ENCODE results near the gene SUSD2. TPM values are rescaled to one million over a fixed set of nuclear protein-coding genes. Genes with fewer than 3 reads are reported as not detected.

SUSD2 gene
- total and polyA plus RNA-seq, 2 donors from 2014 or later: 14.8 to 25.2 TPM

DNA sequence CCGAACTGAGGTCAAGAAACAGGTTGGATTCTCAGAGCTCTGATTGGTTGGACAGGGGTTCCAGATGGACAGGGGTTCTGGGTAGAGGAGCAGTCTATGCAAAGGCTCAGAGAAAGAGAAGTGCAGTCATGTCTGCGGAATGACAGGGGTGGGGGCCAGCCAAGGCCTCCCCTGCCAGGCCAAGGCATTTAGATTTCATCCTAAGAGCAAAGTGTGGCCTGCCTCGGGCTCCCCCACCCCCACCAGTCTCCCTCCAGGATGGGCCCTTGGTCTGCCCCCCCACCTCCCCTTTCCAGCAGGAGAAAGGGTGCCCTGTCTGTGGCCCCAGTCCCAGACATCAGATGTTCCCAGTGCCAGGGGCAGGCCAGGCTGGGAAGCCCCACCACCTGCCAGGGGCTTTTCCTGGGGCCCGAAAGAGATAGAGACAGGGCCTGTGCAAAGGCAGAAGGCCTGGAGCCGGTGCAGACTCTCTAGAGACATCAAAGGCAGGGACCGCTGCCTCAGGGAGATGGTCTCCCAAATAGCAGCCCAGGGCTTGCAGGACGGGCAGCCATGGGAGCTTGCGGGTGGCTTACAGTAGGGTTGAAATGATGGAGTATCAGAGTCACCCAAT, 9.4 kb downstream of the SUSD2 start:
- FAIRE-seq (no peak), DNase-seq (peak in 2 of 5 donors; percentile 38 to 51)
- TF ChIP-seq, protein P1, sequence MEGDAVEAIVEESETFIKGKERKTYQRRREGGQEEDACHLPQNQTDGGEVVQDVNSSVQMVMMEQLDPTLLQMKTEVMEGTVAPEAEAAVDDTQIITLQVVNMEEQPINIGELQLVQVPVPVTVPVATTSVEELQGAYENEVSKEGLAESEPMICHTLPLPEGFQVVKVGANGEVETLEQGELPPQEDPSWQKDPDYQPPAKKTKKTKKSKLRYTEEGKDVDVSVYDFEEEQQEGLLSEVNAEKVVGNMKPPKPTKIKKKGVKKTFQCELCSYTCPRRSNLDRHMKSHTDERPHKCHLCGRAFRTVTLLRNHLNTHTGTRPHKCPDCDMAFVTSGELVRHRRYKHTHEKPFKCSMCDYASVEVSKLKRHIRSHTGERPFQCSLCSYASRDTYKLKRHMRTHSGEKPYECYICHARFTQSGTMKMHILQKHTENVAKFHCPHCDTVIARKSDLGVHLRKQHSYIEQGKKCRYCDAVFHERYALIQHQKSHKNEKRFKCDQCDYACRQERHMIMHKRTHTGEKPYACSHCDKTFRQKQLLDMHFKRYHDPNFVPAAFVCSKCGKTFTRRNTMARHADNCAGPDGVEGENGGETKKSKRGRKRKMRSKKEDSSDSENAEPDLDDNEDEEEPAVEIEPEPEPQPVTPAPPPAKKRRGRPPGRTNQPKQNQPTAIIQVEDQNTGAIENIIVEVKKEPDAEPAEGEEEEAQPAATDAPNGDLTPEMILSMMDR (IDR thresholded peaks at IDR 0.05; ENCODE audit: borderline replicate concordance, extremely low read depth, insufficient read depth): no peak
- peaks cover 0 to 12% (median 8%) of the 10 kb centered on the region in 3 donors for H3K4me1 ChIP-seq (ENCODE audit: control insufficient read depth in 2 of 3, insufficient read depth in 2 of 3, low read depth in 1 of 3, low read length in 3 of 3)
- no peak overlapping the region for H3K27ac ChIP-seq (ENCODE audit: low read depth in 2 of 2, low read length in 2 of 2)
- H3K36me3 ChIP-seq (ENCODE audit: control insufficient read depth in 2 of 3, insufficient read depth in 3 of 3, low read length in 3 of 3): no peaks in the 10 kb centered on the region
- no peak overlapping the region for H3K9ac ChIP-seq (ENCODE audit: low read length in 3 of 3)
- intact Hi-C loops (cut with DNase I): no loop called here
- H3K4me3 ChIP-seq (ENCODE audit: low read length in 3 of 3): no peak overlapping the region
- no peaks in the 10 kb centered on the region for H3K9me3 ChIP-seq (ENCODE audit: control insufficient read depth in 2 of 3, insufficient read depth in 1 of 3, low read length in 3 of 3)
- no peaks in the 10 kb centered on the region for H3K27me3 ChIP-seq (ENCODE audit: control insufficient read depth, insufficient read depth, low read length)

DNA sequence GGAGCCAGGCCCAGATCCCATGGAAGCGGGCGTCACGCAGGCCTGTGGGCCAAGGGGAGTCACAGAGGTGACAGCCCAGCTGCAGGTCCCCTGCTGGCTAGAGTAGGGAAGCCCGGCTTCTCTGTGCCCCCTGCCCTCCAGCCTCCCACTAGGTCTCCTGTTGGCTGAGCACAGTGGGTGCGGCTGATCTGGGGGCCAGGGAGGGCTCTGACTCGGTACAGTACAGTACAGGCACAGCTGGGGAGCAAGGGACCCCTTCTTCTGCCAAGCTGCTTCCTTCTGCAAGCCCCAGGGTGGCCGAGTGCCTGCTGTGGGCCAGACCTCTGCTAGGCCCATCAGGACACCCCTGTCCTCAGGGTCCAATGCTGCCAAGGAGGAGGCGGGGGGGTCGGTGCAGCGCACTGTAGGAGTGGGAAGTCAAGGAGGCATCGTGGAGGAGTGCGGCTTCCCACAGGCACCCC, 10.1 kb downstream of the SUSD2 start:
- TF ChIP-seq, protein P1 (IDR thresholded peaks at IDR 0.05; ENCODE audit: borderline replicate concordance, extremely low read depth, insufficient read depth): no peak
- no peaks in the 10 kb centered on the region for H3K27me3 ChIP-seq (ENCODE audit: control insufficient read depth, insufficient read depth, low read length)
- peaks cover 0 to 12% (median 8%) of the 10 kb centered on the region in 3 donors for H3K4me1 ChIP-seq (ENCODE audit: control insufficient read depth in 2 of 3, insufficient read depth in 2 of 3, low read depth in 1 of 3, low read length in 3 of 3)
- no peaks in the 10 kb centered on the region for H3K9me3 ChIP-seq (ENCODE audit: control insufficient read depth in 2 of 3, insufficient read depth in 1 of 3, low read length in 3 of 3)
- FAIRE-seq (no peak), DNase-seq (peak in 1 of 5 donors; percentile 65)
- no peak overlapping the region for H3K27ac ChIP-seq (ENCODE audit: low read depth in 2 of 2, low read length in 2 of 2)
- H3K36me3 ChIP-seq (ENCODE audit: control insufficient read depth in 2 of 3, insufficient read depth in 3 of 3, low read length in 3 of 3): no peaks in the 10 kb centered on the region
- no peak overlapping the region for H3K9ac ChIP-seq (ENCODE audit: low read length in 3 of 3)
- intact Hi-C loops (cut with DNase I): no loop called here
- H3K4me3 ChIP-seq (ENCODE audit: low read length in 3 of 3): no peak overlapping the region

DNA sequence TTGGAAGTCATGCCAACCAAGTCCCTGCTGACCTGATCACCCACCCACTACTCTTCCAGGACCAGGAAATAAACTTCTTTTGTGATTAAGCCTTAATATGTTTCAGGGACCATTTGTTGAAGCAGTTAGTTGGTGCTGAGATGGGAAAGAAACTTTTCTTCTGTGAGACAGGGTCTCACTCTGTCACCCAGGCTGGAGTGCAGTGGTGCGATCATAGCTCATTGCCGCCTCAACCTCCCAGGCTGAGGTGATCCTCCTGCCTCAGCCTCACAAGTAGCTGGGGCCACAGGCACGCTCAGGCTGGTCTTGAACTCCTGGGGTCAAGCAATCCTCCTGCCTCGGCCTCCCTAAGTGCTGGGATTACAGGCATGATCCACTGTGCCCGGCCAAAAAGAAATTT, 10.6 kb downstream of the SUSD2 start:
- DNase-seq (peak in 1 of 5 donors; percentile 35), FAIRE-seq (no peak)
- no peak overlapping the region for H3K9ac ChIP-seq (ENCODE audit: low read length in 3 of 3)
- H3K4me1 ChIP-seq (ENCODE audit: control insufficient read depth in 2 of 3, insufficient read depth in 2 of 3, low read depth in 1 of 3, low read length in 3 of 3): peaks cover 0 to 12% (median 8%) of the 10 kb centered on the region in 3 donors
- no peaks in the 10 kb centered on the region for H3K36me3 ChIP-seq (ENCODE audit: control insufficient read depth in 2 of 3, insufficient read depth in 3 of 3, low read length in 3 of 3)
- intact Hi-C loops (cut with DNase I): no loop called here
- no peak overlapping the region for H3K4me3 ChIP-seq (ENCODE audit: low read length in 3 of 3)
- no peaks in the 10 kb centered on the region for H3K27me3 ChIP-seq (ENCODE audit: control insufficient read depth, insufficient read depth, low read length)
- no peaks in the 10 kb centered on the region for H3K9me3 ChIP-seq (ENCODE audit: control insufficient read depth in 2 of 3, insufficient read depth in 1 of 3, low read length in 3 of 3)
- TF ChIP-seq, protein P1 (IDR thresholded peaks at IDR 0.05; ENCODE audit: borderline replicate concordance, extremely low read depth, insufficient read depth): no peak
- H3K27ac ChIP-seq (ENCODE audit: low read depth in 2 of 2, low read length in 2 of 2): no peak overlapping the region

DNA sequence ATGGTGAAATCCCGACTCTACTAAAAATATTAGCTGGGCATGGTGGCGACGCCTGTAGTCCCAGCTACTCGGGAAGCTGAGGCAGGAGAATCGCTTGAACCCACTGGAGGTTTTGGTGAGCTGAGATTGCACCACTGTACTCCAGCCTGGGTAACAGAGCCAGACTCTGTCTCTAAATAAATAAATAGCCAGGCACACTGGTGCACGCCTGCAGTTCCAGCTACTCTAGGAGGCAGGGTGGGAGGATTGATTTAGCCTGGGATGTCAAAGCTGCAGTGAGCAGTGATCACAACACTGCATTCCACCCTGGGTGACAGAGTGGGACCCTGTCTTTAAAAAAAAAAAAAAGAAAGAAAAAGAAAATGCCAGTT, 17.4 kb downstream of the SUSD2 start:
- Histone ChIP-seq H3K4me1 (ENCODE audit: control insufficient read depth in 2 of 3, insufficient read depth in 2 of 3, low read depth in 1 of 3, low read length in 3 of 3) (no peaks in the 10 kb centered on the region), H3K9ac (ENCODE audit: low read length in 3 of 3) (no peak overlapping the region), H3K36me3 (ENCODE audit: control insufficient read depth in 2 of 3, insufficient read depth in 3 of 3, low read length in 3 of 3) (no peaks in the 10 kb centered on the region), H3K27ac (ENCODE audit: low read depth in 2 of 2, low read length in 2 of 2) (no peak overlapping the region), H3K27me3 (ENCODE audit: control insufficient read depth, insufficient read depth, low read length) (no peaks in the 10 kb centered on the region), H3K9me3 (ENCODE audit: control insufficient read depth in 2 of 3, insufficient read depth in 1 of 3, low read length in 3 of 3) (no peaks in the 10 kb centered on the region), H3K4me3 (ENCODE audit: low read length in 3 of 3) (no peak overlapping the region)
- FAIRE-seq (no peak), DNase-seq (no peak)
- TF ChIP-seq, protein P1 (IDR thresholded peaks at IDR 0.05; ENCODE audit: borderline replicate concordance, extremely low read depth, insufficient read depth): no peak
- intact Hi-C loops (cut with DNase I): no loop called here

Measured in kidney (tissue), 14 donors.